WTC11 (cell line): ENCODE results near the gene CDK8. TPM values are rescaled to one million over a fixed set of nuclear protein-coding genes. Genes with fewer than 3 reads are reported as not detected.

ENCODE experiments used
- ATAC-seq: fragments of 200-7000 bp; cut with Tn5 transposase; 2 replicates; pipeline ENCODE4 v1.10.0; 2021; ENCODE audit warnings: mild to moderate bottlenecking, moderate library complexity
- CTCF ChIA-PET: fragments of 300-600 bp; sonication (Branson Sonifier 250); formaldehyde crosslinking; loops from one replicate; lab custom pipeline; 2021; ENCODE audit warnings: antibody characterized with exemption; lab: Charles Lee
- POLR2A ChIA-PET: fragments of 350-600 bp; sonication (Branson Sonifier 250); formaldehyde crosslinking; loops from one replicate; lab custom pipeline; 2021; ENCODE audit warnings: antibody characterized with exemption; lab: Charles Lee
- DNase-seq: peaks from one replicate; pipeline ENCODE4 v3.0.0; 2021; ENCODE audit warnings: low spot score
- H3K27ac Mint-ChIP-seq: 2 replicates; pipeline ENCODE4 v1.8.0; 2021; ENCODE audit warnings: mixed read lengths
- H3K27me3 Mint-ChIP-seq: 2 replicates; pipeline ENCODE4 v1.8.0; 2021; ENCODE audit warnings: low read depth, mild to moderate bottlenecking, moderate library complexity, mixed read lengths
- H3K36me3 Mint-ChIP-seq: 2 replicates; pipeline ENCODE4 v1.8.0; 2021; ENCODE audit warnings: mixed read lengths
- H3K4me1 Mint-ChIP-seq: 2 replicates; pipeline ENCODE4 v1.8.0; 2022; ENCODE audit warnings: mixed read lengths
- H3K4me3 Mint-ChIP-seq: 2 replicates; pipeline ENCODE4 v1.8.0; 2021; ENCODE audit warnings: mild to moderate bottlenecking, moderate library complexity, mixed read lengths
- H3K9me3 Mint-ChIP-seq: 2 replicates; pipeline ENCODE4 v1.8.0; 2021; ENCODE audit warnings: mixed read lengths
- ESRRA ChIP-seq: sonication (generic); formaldehyde crosslinking; IDR thresholded peaks from 2 replicates; pipeline ENCODE4 v1.8.1; 2022; ENCODE audit warnings: mild to moderate bottlenecking, missing genetic modification reagents, borderline replicate concordance
- HMGA2 ChIP-seq: fragments of 250-450 bp; sonication (Bioruptor Pico); IDR thresholded peaks from 2 replicates; pipeline ENCODE4 v1.4.0; 2021; ENCODE audit warnings: mild to moderate bottlenecking, moderate library complexity
- IRF2 ChIP-seq: sonication (generic); formaldehyde crosslinking; IDR thresholded peaks from 2 replicates; pipeline ENCODE4 v1.8.0; 2022; ENCODE audit warnings: low read depth, missing genetic modification reagents, borderline replicate concordance
- NFE2L1 ChIP-seq: sonication (generic); formaldehyde crosslinking; IDR thresholded peaks from 2 replicates; pipeline ENCODE4 v1.8.1; 2023; ENCODE audit warnings: missing genetic modification reagents
- NR1H2 ChIP-seq: sonication (generic); formaldehyde crosslinking; IDR thresholded peaks from 2 replicates; pipeline ENCODE4 v1.9.0; 2021; ENCODE audit warnings: mild to moderate bottlenecking, moderate library complexity, missing genetic modification reagents
- OVOL2 ChIP-seq: fragments of 250-450 bp; sonication (Bioruptor Pico); IDR thresholded peaks from 2 replicates; pipeline ENCODE4 v1.9.0; 2021; ENCODE audit warnings: mild to moderate bottlenecking, borderline replicate concordance
- PRRX2 ChIP-seq: fragments of 250-450 bp; sonication (Bioruptor Pico); IDR thresholded peaks from 2 replicates; pipeline ENCODE4 v1.8.0; 2021; ENCODE audit warnings: mild to moderate bottlenecking
- SOX15 ChIP-seq: fragments of 250-450 bp; sonication (Bioruptor Pico); IDR thresholded peaks from 2 replicates; pipeline ENCODE4 v1.9.0; 2021; ENCODE audit warnings: mild to moderate bottlenecking
- SP1 ChIP-seq: sonication (generic); formaldehyde crosslinking; conservative IDR thresholded peaks from 2 replicates; pipeline ENCODE4 v1.8.1; 2022; ENCODE audit warnings: missing genetic modification reagents
- ZBTB21 ChIP-seq: sonication (generic); formaldehyde crosslinking; IDR thresholded peaks from 2 replicates; pipeline ENCODE4 v1.8.1; 2023; ENCODE audit warnings: mild to moderate bottlenecking, missing genetic modification reagents, borderline replicate concordance
- ZNF317 ChIP-seq: sonication (generic); formaldehyde crosslinking; IDR thresholded peaks from 2 replicates; pipeline ENCODE4 v1.8.1; 2023; ENCODE audit warnings: low read depth, mild to moderate bottlenecking, moderate library complexity, missing genetic modification reagents, borderline replicate concordance
- total RNA-seq: library from RNA; stranded (reverse); gene quantifications from 3 replicates; pipeline ENCODE4 v1.2.3, GENCODE V29; 2021
- TF ChIP-seq, protein P1 (sequence below): sonication (generic); formaldehyde crosslinking; IDR thresholded peaks from 2 replicates; pipeline ENCODE4 v1.8.1; 2022; ENCODE audit warnings: low read depth, mild to moderate bottlenecking, moderate library complexity, missing genetic modification reagents, borderline replicate concordance
- TF ChIP-seq, protein P2 (sequence below): sonication (generic); formaldehyde crosslinking; conservative IDR thresholded peaks from 2 replicates; pipeline ENCODE4 v1.8.1; 2022; ENCODE audit warnings: mild to moderate bottlenecking, missing genetic modification reagents
- TF ChIP-seq, protein P3 (sequence below): fragments of 250-450 bp; sonication (Bioruptor Pico); conservative IDR thresholded peaks from 2 replicates; pipeline ENCODE4 v1.9.0; 2021; ENCODE audit warnings: mild to moderate bottlenecking
- TF ChIP-seq, protein P4 (sequence below): fragments of 200-600 bp; IDR thresholded peaks from 2 replicates; pipeline ENCODE4 v1.8.0; 2022; ENCODE audit warnings: antibody characterized with exemption
- TF ChIP-seq, protein P5 (sequence below): fragments of 250-450 bp; sonication (Bioruptor Pico); IDR thresholded peaks from 2 replicates; pipeline ENCODE4 v1.9.0; 2021; ENCODE audit warnings: mild to moderate bottlenecking, borderline replicate concordance
- TF ChIP-seq, protein P6 (sequence below): sonication (generic); formaldehyde crosslinking; IDR thresholded peaks from 2 replicates; pipeline ENCODE4 v1.8.1; 2023; ENCODE audit warnings: mild to moderate bottlenecking, missing genetic modification reagents, moderate library complexity

The CDK8 gene
- total RNA-seq, 1 experiment from 2014 or later, result 21.4 TPM

DNA sequence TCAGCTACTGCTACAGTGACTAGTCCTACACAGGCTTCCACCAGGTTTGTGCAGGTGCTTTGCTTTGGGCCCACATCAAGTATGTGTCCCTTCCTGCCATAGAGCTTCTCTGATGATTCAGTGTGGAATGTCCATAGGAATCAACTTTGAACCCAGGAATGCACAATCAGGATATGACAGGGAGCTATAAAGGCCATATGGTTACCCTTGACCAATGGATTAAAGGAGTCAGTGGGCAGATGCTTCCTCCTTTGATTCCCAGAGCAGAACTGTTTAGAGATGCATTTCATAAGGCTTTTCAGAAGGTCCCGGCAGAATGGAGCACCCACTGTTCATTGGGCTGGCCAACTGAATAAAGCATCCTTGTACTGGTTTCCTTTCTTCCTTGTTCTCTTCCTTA is 158.3 kb downstream of the CDK8 start (continued):
- TF ChIP-seq, protein P1, sequence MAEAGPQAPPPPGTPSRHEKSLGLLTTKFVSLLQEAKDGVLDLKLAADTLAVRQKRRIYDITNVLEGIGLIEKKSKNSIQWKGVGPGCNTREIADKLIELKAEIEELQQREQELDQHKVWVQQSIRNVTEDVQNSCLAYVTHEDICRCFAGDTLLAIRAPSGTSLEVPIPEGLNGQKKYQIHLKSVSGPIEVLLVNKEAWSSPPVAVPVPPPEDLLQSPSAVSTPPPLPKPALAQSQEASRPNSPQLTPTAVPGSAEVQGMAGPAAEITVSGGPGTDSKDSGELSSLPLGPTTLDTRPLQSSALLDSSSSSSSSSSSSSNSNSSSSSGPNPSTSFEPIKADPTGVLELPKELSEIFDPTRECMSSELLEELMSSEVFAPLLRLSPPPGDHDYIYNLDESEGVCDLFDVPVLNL, result no peak
- no peak for TF ChIP-seq ZNF317 (CRISPR knock-in tag)
- TF ChIP-seq, protein P2, sequence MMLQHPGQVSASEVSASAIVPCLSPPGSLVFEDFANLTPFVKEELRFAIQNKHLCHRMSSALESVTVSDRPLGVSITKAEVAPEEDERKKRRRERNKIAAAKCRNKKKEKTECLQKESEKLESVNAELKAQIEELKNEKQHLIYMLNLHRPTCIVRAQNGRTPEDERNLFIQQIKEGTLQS (CRISPR knock-in tag), result no peak
- no peak for TF ChIP-seq HMGA2
- no peak for TF ChIP-seq SOX15
- no peak for TF ChIP-seq PRRX2 (CRISPR knock-in tag)
- no peak for TF ChIP-seq OVOL2 (CRISPR knock-in tag)
- TF ChIP-seq ZBTB21 (CRISPR knock-in tag), result no peak
- no peak for TF ChIP-seq NR1H2
- no peak for TF ChIP-seq SP1 (CRISPR knock-in tag)
- TF ChIP-seq, protein P3, sequence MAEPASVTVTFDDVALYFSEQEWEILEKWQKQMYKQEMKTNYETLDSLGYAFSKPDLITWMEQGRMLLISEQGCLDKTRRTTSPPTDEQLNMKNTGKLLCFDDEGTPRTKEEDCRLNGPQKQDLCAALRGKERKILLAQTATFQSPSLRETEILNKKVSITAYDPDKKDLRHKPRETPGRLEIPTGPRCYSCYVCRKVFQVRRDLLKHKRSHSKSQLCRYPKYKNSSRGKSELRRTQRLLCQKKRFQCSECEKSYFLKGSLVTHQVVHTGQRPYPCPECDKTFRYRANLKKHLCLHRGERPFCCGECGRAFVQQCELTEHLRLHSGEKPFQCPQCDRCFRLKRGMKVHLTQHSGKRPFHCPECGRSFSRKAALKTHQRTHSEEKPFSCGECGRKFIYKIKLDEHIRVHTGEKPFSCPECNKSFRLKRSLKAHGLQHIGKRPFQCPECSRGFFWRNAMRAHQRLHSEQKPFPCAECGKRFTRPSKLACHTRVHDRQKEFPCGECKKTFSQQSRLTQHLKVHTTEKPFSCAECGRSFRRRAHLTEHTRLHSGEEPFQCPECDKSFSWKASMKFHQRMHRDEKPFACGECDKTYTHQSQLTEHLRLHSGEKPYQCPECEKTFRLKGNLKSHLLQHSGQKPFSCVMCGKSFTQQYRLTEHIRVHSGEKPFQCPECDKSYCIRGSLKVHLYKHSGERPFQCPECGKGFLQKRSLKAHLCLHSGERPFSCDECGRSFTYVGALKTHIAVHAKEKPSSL (CRISPR knock-in tag), result no peak

DNA sequence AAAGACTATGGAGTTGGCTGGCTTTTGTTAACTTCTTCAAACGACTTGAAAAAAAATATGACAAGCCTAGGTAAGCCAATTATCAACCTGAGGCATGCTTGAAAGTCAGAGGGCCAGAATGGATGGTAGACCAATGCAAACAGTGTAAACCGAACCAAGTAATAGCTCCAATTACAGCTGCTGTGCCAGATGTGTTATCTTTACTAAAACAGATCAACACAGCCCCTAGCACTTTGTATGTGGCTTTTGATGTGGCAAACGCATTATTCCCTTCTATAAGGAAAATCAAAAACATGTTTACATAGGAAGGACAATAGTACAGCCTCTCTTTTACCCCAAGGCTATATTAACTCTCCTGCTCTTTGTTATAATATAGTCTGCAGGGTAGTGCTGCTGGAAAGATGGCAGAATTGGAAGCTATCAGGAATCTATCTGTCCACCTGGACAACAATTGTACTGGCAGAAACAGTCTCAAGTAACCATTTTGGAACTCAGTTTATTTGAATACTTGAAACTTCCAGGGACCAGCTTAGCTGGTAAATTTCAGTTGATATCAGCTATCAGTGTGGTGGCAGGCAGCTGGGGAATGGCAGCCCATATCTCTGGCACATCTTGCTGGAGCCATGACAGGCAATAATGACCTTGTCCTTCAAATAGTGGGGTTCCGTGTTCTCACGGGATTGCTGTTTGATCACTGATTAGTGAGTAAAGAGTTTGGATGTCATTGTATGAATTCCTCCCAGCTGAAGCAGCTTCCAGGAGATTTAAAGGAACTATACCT is 159.2 kb downstream of the CDK8 start:
- Mint-ChIP-seq H3K27ac (no peak overlapping the region), H3K4me1 (peaks cover 4% of the 10 kb centered on the region), H3K9me3 (peaks cover 8% of the 10 kb centered on the region), H3K4me3 (no peak overlapping the region), H3K36me3 (no peaks in the 10 kb centered on the region), H3K27me3 (no peaks in the 10 kb centered on the region)
- ATAC-seq, result no peak
- POLR2A ChIA-PET, result no interaction called here
- CTCF ChIA-PET, result interaction anchor here (1.5 kb wide), 1 partner anchor 285 kb away, joined by 6 read pairs; no protein-coding TSS in a partner anchor
- DNase-seq, result no peak
- TF ChIP-seq, protein P4, sequence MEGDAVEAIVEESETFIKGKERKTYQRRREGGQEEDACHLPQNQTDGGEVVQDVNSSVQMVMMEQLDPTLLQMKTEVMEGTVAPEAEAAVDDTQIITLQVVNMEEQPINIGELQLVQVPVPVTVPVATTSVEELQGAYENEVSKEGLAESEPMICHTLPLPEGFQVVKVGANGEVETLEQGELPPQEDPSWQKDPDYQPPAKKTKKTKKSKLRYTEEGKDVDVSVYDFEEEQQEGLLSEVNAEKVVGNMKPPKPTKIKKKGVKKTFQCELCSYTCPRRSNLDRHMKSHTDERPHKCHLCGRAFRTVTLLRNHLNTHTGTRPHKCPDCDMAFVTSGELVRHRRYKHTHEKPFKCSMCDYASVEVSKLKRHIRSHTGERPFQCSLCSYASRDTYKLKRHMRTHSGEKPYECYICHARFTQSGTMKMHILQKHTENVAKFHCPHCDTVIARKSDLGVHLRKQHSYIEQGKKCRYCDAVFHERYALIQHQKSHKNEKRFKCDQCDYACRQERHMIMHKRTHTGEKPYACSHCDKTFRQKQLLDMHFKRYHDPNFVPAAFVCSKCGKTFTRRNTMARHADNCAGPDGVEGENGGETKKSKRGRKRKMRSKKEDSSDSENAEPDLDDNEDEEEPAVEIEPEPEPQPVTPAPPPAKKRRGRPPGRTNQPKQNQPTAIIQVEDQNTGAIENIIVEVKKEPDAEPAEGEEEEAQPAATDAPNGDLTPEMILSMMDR, result no peak
- TF ChIP-seq IRF2 (CRISPR knock-in tag) (no peak), SOX15 (no peak), ESRRA (CRISPR knock-in tag) (no peak), NFE2L1 (no peak), SP1 (CRISPR knock-in tag) (no peak)
- TF ChIP-seq, protein P5, sequence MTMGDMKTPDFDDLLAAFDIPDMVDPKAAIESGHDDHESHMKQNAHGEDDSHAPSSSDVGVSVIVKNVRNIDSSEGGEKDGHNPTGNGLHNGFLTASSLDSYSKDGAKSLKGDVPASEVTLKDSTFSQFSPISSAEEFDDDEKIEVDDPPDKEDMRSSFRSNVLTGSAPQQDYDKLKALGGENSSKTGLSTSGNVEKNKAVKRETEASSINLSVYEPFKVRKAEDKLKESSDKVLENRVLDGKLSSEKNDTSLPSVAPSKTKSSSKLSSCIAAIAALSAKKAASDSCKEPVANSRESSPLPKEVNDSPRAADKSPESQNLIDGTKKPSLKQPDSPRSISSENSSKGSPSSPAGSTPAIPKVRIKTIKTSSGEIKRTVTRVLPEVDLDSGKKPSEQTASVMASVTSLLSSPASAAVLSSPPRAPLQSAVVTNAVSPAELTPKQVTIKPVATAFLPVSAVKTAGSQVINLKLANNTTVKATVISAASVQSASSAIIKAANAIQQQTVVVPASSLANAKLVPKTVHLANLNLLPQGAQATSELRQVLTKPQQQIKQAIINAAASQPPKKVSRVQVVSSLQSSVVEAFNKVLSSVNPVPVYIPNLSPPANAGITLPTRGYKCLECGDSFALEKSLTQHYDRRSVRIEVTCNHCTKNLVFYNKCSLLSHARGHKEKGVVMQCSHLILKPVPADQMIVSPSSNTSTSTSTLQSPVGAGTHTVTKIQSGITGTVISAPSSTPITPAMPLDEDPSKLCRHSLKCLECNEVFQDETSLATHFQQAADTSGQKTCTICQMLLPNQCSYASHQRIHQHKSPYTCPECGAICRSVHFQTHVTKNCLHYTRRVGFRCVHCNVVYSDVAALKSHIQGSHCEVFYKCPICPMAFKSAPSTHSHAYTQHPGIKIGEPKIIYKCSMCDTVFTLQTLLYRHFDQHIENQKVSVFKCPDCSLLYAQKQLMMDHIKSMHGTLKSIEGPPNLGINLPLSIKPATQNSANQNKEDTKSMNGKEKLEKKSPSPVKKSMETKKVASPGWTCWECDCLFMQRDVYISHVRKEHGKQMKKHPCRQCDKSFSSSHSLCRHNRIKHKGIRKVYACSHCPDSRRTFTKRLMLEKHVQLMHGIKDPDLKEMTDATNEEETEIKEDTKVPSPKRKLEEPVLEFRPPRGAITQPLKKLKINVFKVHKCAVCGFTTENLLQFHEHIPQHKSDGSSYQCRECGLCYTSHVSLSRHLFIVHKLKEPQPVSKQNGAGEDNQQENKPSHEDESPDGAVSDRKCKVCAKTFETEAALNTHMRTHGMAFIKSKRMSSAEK, result no peak
- TF ChIP-seq, protein P3 (CRISPR knock-in tag), result no peak
- TF ChIP-seq, protein P6, sequence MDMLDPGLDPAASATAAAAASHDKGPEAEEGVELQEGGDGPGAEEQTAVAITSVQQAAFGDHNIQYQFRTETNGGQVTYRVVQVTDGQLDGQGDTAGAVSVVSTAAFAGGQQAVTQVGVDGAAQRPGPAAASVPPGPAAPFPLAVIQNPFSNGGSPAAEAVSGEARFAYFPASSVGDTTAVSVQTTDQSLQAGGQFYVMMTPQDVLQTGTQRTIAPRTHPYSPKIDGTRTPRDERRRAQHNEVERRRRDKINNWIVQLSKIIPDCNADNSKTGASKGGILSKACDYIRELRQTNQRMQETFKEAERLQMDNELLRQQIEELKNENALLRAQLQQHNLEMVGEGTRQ (CRISPR knock-in tag), result no peak
